ENCODE results near the gene OR6P1. TPM values are rescaled to one million over a fixed set of nuclear protein-coding genes. Genes with fewer than 3 reads are reported as not detected.

OR6P1 gene
- not detected for total RNA-seq
- long read RNA-seq, result 0 reads

- H3K9me3 ChIP-seq, result no peaks in the 10 kb centered on the region
- no peak for TF ChIP-seq CTCF (IDR thresholded peaks at IDR 0.05)
- DNase-seq (no peak), ATAC-seq (no peak)
- no peaks in the 10 kb centered on the region for H3K4me1 ChIP-seq
- intact Hi-C loops (cut with DNase I), result no loop called here
- no peaks in the 10 kb centered on the region for H3K36me3 ChIP-seq
- no peak within 1 kb of the TSS for H3K27ac ChIP-seq
- H3K4me3 ChIP-seq, result no peak within 1 kb of the TSS
- no peaks in the 10 kb centered on the region for H3K27me3 ChIP-seq
These were observed at the start of gene OR6P1 for GRCh38 chr1:158570480-158570879. TSS of gene OR6P1 (minus strand) at chr1:158570580. CDS start at chr1:158563604, 6,976 bp downstream.

- TF ChIP-seq CTCF (IDR thresholded peaks at IDR 0.05), result no peak
- Histone ChIP-seq H3K36me3 (no peaks in the 10 kb centered on the region), H3K27ac (no peak overlapping the region), H3K27me3 (no peaks in the 10 kb centered on the region), H3K4me3 (no peak overlapping the region), H3K9me3 (no peaks in the 10 kb centered on the region), H3K4me1 (no peaks in the 10 kb centered on the region)
- ATAC-seq, result no peak
- DNase-seq, result no peak
- intact Hi-C loops (cut with DNase I), result no loop called here
These were observed 43.4 kb upstream of the OR6P1 start for GRCh38 chr1:158613764-158614163.

- H3K27ac ChIP-seq, result no peak overlapping the region
- no peaks in the 10 kb centered on the region for H3K9me3 ChIP-seq
- no peak for TF ChIP-seq CTCF (IDR thresholded peaks at IDR 0.05)
- no peaks in the 10 kb centered on the region for H3K36me3 ChIP-seq
- H3K4me1 ChIP-seq, result no peaks in the 10 kb centered on the region
- no peak overlapping the region for H3K4me3 ChIP-seq
- ATAC-seq (no peak), DNase-seq (no peak)
- no peaks in the 10 kb centered on the region for H3K27me3 ChIP-seq
- intact Hi-C loops (cut with DNase I), result no loop called here
These were observed 41.5 kb upstream of the OR6P1 start for GRCh38 chr1:158611916-158612315.

- Histone ChIP-seq H3K27me3 (no peaks in the 10 kb centered on the region), H3K4me1 (no peaks in the 10 kb centered on the region), H3K9me3 (no peaks in the 10 kb centered on the region), H3K4me3 (no peak overlapping the region), H3K27ac (no peak overlapping the region), H3K36me3 (no peaks in the 10 kb centered on the region)
- intact Hi-C loops (cut with DNase I), result no loop called here
- ATAC-seq, result no peak
- DNase-seq, result no peak
- TF ChIP-seq CTCF (IDR thresholded peaks at IDR 0.05), result no peak
These were observed 36.9 kb upstream of the OR6P1 start for GRCh38 chr1:158607296-158607695.

GRCh38 chr1:158604968-158605367, 34.6 kb upstream of the OR6P1 start, which contains the start of gene OR10Z1:
TSS of gene OR10Z1 (plus strand) at chr1:158605268. CDS start at chr1:158606439, 1,171 bp downstream.
- DNase-seq (no peak), ATAC-seq (no peak)
- H3K9me3 ChIP-seq, result no peaks in the 10 kb centered on the region
- no peak for TF ChIP-seq CTCF (IDR thresholded peaks at IDR 0.05)
- intact Hi-C loops (cut with DNase I), result no loop called here
- no peaks in the 10 kb centered on the region for H3K36me3 ChIP-seq
- H3K27ac ChIP-seq, result no peak within 1 kb of the TSS
- H3K27me3 ChIP-seq, result no peaks in the 10 kb centered on the region
- H3K4me3 ChIP-seq, result no peak within 1 kb of the TSS
- H3K4me1 ChIP-seq, result no peaks in the 10 kb centered on the region

GRCh38 chr1:158600735-158601134, 30.4 kb upstream of the OR6P1 start:
- Histone ChIP-seq H3K36me3 (no peaks in the 10 kb centered on the region), H3K9me3 (no peaks in the 10 kb centered on the region), H3K4me3 (no peak overlapping the region), H3K27ac (no peak overlapping the region), H3K4me1 (no peaks in the 10 kb centered on the region), H3K27me3 (no peaks in the 10 kb centered on the region)
- intact Hi-C loops (cut with DNase I), result no loop called here
- TF ChIP-seq CTCF (IDR thresholded peaks at IDR 0.05), result no peak
- ATAC-seq (no peak), DNase-seq (no peak)
